NCI-H2029 treated with DMSO at 0.1 percent for 48 hours (cell line): ENCODE data around the gene FBXW7.

ENCODE experiments used
- DNase-seq: peaks from one replicate; lab custom pipeline; 2025; lab: John Stamatoyannopoulos, UW

FBXW7 gene

DNA sequence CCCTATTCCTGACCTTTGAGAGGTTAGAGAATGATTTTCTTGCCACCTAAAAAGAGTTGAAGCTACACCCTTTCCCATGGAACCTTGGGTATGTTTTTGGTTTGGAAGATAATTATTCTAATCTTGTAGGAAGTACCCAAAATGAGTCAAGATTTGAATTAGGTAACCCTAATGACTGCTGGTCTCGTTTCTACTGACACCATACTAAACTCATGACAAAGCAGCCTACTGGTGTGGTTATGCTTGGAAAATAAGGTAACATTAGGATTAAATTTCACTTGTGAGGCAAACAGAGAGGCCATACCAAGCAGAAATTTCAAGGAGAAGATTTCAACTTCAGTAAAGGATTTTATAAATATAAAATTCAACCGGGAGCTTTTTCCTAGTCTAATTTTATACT is 107.9 kb downstream of the FBXW7 start:
- DNase-seq = no peak

DNA sequence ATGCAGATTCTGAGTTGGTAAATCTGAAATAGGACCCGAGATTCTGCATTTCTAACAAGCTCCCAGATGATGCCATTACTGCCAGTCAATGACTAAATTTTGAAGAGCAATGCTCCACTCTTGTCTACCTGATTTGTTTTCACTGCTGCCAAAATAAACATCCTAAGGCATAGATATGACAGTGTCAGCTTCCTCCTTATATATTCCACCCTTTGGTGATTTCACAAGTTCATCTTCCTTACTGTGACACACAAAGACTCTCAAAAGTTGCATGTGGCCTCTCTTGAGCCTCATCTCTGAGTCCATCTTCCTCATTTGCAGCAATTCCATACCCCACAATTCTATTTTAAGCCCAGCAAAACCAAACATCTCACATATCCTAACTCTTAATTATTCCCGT is 110.9 kb downstream of the FBXW7 start:
- peak; percentile 58 for DNase-seq

DNA sequence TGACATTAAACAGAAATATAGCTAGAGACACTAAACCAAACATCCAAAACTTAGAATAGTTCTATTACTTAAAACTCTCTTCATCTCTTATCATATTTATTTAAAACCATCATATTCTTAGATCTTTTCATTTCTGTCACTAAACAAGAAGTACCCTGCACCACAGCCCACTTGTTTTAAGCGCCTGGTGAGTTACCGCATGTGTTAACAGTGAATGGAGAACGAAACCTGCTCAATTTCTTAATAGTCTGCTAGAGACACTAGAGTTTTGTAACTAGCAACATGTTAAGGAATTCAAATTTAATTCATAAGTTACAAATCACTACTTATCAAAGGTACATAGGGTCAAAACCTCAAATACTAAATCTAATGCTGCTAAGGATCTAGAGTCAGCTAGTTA is 111.5 kb downstream of the FBXW7 start:
- no peak for DNase-seq

DNA sequence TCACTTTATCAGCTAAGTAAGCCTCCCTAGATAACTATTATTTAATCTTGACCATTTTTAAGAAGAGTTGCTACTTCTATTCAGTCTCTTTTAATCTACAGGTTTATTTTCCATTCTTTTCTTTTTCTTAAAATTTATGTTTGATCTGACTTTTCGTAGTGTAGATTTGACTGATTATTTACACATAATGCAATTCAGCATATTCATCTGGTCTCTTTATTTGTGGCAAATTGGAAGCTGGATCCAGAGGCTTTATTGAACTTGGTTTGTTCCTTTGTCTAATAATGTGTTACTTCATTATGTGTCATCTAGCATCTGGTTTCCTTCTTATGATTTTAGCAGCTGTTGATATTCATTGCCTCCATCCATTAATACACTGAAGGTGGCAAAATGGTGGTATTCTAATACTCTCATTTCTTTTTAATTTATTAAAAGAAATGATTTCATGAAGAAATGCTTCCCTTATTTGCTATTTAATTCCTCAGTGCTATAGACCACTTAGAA is 113.0 kb downstream of the FBXW7 start:
- no peak for DNase-seq

DNA sequence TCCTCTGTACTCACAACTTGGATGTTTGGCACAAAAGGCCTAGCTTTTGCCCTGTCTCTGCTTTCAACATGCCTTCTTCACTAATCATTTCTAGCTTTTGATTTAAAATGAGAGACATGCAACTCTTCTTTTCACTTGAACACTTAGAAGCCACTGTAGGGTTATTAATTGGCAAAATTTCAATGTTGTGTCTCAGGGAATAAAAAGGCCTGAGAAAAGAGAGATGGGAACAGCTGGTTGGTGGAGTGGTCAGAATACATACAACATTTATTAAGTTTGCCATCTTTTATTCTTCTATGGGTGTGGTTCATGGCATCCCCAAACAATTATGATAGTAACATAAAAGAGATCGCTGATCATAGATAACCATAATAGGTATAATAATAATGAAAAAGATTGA is 114.3 kb downstream of the FBXW7 start:
- DNase-seq = no peak

DNA sequence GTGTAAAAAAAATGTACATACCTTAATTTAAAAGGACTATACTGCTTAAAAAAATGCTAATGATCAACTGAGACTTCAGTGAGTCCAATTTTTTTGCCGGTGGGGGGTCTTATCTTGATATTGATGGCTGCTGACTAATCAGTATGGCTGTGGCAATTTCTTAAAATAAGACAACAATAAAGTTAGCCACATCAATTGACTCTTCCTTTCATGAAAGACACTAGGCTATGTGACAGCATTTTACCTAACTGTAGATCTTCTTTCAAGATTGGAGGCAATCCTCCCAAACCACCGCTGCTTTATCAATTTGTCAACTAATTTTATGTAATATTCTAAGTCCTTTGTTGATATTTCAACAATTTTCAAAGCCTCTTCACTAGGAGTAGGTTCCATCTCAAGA is 116.1 kb downstream of the FBXW7 start:
- DNase-seq = no peak

DNA sequence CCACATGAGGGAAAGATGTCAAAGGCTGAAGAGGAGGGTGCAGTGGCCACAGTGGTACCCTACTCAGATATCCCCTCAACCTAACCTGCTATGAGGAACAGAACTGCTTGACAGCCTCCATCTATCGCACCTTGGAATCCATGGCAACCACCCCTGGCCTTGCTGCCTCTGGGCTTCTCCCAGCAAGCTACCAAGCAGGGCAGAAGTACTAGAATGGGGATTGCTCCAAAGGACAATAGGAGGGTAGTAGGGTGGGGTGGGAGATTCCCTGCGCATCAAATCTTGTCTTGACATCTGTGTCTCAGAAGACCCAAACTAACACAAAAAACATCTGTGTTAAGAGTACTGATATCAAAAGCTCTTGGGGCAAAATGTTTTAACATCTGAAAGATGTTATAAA is 118.2 kb downstream of the FBXW7 start:
- no peak for DNase-seq

DNA sequence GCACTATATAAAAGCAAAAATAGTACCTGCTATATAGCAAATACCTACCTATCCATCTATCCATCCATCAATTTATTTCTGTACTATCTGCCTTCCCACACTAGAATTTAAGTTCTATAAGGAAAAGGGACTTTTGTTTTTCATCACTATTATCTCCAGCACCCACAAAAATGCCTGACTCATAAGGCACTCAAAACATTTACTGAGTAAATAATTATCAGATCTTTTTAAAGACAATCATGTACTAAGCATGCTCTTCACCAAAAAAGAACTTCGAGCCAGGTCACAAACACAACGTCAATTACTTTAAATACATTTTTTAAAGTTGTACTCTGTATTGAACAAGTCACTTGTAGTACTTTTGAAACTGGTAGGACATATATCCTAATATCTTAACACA is 119.9 kb downstream of the FBXW7 start:
- DNase-seq = no peak

DNA sequence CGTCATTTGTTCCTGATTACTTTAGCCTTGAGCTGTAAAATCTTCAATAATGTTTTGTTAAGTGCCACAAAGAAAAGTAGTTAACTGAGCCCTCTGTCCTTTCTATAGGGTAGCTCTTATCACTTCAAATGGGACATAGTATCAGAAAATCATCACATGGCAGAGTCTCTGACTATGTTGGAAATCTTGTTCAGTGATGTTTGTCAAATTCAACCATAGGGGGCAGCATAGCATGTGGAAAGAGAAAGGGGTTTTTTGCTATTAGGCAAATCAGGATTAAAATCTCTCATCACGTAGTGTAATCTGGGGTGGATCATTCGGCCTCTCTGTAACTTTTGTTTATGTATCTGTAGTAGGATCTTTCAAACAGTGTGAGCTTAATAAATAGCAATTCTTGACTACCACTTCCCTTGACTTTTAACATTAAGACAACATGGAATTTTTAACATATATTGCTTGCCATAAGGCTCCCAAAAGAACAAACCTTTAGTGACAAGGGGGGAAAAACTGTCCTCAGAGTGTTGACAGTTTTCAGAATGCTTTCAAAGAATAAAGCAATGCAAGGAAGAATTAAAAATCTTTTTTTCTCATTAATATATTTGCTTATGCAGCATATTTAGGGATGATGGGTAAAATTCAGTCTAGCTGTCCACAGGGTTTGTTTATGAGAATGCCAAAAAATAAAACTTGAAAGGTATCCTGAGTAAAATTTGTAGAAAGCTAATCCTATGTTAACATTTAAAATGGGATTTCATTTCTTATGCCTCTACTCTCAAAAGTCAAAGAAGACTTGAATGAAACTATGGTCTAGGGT is 127.2 kb downstream of the FBXW7 start:
- DNase-seq = peak; percentile 40

DNA sequence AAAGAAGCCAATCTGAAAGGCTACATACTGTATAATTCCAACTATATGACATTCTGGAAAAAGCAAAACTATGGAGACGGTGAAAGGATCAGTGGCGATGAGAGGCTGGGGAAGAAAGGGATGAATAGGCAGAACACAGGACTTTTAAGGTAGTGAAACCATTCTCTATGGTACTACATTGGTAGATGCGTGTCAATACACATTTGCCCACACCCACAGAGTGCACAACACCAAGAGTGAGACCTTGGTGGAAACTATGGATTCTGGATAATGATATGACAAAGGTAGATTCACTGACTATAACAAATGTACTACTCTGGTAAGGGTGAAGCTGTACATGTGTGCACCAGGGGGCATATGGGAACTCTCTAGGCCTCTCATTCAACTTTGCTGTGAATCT is 134.5 kb downstream of the FBXW7 start:
- no peak for DNase-seq

DNA sequence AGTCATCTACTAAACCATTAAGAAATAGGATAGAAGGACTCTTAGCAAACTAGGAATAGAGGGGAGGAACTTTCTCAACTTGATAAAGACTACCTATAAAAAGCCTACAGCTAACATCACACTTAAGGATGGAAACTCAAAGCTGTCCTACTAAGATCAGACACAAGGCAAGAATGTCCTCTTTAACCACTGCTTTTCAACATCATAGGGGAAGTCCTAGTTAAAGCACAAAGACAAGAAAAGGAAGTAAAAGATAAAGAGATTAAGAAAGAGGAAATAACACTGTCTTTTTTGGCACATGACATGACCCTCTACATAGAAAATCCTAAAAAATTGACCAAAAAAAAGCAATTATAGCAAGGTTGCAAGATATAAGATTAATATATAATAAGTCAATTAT is 136.6 kb downstream of the FBXW7 start:
- no peak for DNase-seq

DNA sequence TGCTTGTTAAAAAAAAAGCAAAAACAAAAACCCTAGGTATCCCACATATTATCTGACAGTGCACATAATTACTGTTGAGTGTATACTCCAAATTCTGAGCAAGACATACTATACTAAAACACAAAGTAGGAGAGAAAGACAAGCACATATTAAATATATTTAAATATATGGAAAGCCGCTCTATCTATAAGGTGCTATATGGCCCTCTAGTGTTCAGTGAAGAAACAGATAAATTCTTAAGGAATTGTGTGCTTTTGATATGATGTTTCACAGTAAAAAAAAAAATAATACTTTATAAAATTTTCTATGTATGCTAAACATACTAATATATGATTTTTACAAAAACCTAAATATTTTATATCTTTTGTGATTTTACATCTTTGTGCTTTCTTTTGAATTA is 137.8 kb downstream of the FBXW7 start:
- no peak for DNase-seq

DNA sequence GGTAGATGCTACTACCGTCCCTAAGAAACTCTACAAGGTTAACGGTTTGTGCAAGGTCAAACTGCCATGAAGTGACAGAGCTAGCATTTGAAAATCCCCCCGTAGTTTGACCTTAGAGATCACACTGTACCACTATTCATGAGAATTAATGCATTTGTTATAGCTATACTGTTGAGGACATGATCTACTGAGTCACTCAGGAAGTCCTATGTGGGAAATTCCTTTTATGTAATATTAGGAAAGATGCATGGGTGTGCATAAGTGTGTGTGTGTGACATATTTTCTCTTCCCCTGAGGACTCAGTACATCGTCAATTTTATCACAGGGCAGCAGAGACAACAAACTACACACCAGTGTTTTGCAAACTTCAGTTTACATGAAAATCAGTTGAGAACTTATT is 141.1 kb downstream of the FBXW7 start:
- DNase-seq = no peak

DNA sequence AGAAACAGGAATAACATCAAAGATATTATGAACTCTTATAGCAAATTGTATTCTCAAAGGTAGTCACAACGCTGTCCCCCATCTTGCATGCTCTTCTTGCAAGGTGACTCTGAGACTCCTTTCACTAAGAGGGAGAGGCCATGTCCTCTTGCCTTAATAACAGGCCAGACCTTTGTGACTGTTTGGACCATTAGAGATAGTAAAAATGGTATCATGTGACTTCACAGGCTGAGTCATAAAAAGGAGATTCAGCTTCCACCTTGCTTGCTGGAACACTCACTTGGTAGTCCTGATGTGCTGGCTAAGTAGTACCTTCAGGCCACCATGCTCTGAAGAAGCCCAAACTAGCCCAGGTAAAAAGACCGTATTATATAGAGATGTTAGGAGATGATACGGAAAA is 143.8 kb downstream of the FBXW7 start:
- DNase-seq = no peak

DNA sequence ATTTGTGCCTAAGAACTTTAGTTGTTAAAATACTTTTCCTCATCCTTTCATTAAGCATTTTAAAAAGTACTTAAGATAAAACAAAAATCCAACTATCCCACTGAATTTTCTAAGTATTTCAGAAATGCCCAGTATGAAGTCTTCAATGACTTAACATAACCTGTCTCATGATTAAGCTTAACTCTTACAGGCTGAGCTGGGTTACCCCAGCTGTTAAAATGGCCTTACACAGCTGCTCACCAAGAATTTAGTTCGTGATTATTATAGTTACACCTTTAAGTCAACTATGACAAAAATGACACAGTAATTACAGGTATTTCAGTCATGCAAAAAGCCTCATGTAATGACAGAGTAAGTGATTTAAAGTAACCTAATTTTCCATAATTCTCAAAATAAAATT is 145.7 kb downstream of the FBXW7 start:
- DNase-seq = no peak

DNA sequence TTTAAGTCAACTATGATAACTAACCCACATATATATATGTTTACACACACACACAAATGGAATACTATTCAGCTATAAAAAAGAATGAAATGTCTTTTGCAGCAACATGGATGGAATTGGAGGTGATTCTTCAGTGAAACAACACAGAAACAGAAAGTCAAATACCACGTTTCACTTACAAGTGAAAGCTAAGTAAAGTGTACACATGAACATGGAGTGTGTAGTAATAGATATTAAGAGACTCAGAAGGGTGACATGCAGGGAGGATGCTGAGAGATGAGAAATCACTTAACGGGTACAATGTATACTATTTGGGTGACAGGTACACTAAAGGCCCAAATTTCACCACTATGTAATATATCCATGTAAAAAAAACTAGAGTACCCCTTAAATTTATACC is 146.5 kb downstream of the FBXW7 start:
- DNase-seq = no peak

DNA sequence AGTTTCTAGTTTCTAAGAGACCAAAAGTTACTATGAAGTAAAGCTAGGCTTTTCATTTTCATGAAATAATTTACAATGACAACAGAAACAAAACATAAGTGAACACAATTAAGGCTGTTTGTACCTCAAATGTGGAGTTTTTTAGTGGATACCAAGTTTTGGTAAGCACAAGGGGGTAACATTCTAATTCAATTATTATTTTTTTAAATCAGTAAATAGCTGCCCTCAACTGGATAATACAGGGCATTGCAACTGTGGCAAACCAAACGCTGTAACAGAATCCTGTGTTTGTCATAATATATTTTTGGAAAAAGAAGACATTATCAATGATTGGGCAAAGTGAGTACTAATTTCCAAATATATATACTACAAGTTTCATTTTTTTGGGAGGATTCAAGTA is 150.3 kb downstream of the FBXW7 start:
- no peak for DNase-seq

DNA sequence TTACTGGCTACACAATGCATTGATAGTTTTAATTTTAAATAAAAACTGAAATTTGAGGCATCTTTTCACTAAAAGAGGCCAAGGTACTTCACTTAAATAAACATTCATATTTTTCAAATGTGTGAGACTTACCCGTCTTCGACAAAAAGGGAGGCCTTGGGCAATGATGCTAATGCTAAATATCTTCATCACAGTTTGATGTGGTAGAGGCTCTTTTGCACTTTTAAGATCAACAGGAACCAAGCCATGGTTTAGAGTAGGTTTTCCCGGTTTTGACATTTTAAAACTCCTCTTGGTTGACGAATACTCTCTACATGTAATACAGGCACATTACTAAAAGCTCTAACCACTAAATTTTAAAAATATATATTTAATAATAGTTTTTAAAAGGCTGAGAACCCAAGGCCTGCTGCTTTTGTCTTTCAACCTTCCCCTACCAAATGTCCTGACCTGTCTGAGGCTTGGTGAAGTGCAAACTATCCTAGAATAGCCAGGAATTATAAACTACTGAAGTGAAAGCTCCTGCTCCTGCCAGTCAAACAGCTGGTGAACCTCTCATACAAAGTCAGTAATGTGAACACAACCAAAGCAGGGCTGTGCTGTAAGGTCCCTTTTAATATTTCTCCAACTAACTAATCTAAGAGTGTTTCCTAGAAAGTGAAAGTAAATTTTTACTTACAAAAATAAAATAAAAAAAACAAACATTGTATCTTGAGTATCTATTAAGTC is 153.7 kb downstream of the FBXW7 start:
- peak; percentile 39 for DNase-seq

DNA sequence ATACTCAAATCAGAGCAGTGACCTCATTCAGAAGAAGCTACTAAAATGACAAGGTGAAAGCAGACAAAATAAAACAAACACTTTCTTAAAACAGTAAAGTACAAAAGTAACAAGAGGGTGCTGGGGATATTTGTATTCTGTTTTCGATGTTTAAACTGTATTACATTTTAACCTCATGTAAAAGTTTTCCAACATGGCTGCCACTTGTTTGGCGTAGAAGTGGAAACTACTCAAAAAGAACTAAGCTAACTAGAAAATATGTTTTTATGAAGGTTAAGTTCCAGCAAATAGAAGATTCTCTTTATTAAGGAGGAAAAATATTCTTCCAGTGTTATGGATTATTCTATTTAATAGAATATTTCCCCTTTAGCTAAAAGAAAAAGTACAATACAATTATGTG is 155.0 kb downstream of the FBXW7 start:
- no peak for DNase-seq

DNA sequence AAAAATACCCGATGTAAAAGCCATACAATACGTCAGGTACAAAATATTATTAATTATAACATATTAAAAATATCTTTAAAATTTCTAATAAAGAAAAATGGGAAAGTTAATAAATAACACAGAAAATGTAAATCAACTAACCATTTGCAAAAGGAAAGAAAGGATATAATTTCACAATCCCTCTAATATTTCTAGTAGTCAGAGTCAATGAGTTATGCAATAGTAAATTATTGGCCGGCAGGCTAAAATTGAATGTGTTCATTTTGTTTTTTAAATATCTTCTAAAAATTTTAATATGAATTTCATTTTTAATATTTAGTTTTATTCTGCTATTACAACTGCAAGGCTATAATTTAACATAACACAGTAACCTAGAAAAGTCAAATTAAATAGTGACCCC is 155.7 kb downstream of the FBXW7 start:
- DNase-seq = no peak

DNA sequence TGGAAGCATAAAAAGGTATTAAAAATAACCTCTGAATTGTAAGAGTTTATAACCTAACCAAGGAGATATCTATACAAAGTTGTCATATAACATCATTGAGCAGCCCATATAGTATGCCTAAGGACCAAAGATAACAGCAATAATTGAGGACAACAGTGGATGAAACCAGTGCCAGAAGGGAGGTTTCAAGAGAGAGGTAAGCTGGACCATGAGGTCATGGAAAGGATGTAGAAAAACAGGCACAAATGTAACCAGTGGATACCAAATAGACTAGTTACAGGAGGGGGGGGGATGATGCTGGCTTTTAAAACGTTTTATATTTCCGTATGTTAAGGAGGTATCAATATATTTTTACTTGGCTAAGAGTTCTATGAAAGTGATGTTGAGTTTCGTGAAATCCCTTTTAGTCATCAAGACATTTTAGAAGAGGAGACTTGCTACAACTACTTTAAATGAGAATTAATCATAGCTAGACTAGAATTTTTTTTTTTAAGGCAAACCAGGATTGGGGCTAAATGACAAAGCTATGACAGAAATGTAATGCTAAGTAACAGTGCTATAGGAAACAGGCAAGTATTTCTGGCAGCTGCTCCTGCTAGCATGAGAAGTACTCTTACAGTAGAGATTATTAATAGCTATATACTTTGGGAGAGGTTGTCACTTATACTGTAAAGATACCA is 161.1 kb downstream of the FBXW7 start:
- DNase-seq = no peak

DNA sequence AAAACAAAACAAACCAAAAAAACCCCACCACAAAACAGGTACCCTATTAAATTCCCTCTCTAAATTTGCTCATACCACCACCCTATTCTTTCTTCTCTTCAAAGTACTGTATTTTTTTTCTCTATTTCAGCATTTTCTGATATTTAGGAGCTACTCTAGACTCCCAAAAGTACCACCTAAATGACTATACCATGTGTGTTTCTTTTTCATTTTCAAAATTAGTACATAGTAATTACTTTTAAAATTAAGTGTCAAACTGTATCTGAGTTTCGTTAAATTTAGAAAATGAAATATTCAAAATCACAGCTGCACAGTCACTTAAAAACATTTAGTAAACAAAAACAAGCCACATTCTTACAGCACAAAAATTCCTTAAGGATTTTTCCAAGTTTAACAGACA is 161.7 kb downstream of the FBXW7 start:
- no peak for DNase-seq

DNA sequence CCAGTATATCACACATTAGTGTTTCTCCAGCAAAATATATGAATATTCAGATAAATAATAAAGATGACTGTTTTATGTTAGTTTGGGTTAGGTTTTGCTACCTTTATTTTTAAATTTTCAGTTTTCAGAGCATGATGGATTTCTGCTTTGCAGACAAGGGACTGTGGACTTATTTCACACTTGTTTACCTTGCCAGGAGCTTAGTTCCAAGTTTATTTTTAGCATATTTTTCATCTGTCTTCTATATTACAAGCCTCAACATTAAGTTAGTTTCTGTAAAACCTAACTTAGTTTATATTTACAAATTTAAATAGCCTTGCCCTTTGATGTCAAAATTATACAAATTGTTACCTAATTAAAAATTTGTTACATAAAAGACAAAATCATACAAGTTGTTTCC is 163.4 kb downstream of the FBXW7 start:
- no peak for DNase-seq
